ENCODE results near the gene ABCC10.
"Not testable (repeated sequence)": the region's sequence is repeated elsewhere in the genome, so short reads cannot be mapped to it uniquely, and the experiment has no call there.

The ABCC10 gene

DNA sequence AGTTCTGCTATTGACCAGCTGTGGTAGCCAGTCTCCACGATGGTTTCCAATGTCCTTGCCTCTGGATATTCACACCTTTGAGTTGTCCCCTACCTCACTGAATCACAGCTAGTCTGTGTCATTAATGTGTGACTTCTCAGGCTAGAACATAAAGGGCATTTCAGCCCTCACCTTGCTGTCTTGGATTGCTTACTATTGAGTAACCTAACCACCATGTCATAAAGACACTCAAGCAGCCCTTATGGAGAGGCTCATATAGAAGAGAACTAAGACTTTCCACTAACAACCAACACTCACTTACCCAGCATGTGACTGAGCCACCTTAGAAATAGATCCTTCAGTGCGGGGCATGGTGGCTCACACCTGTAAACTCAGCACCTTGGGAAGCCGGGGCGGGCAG is 19.1 kb upstream of the ABCC10 start:
- DNase-seq = no peak

DNA sequence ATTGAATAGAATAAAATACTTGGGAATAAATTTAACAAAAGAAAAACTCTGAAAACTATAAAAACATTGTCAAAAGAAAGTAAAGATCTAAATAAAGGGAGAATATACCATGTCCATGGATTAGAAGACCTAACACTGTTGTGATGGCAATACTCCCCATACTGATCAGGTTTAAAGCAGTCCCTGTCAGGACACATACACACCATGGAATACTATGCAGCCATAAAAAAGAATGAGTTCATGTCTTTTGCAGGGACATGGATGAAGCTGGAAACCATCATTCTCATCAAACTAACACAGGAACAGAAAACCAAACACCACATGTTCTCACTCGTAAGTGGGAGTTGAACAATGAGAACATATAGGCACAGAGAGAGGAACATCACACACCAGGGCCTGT is 16.6 kb upstream of the ABCC10 start:
- DNase-seq = not testable (repeated sequence)

DNA sequence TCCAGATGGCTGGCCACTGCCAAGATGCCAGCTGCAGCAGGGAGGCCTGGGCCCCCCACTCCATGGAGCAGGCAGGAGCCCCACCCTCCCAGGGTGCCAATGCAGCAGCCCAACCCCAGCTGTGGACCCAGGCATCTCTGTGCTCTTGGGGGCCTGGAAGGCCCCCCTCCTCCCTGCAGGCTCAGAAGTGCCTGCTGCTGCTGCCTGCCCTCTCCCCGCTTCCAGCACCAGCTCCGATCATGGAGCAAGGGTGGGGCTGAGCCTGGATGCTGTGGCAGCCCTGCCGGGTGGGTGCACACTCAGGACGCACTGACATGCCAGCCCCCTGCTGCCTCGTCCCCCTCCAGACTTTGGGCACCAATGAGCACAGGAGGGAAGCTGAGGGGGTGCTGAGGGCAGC is 14.8 kb upstream of the ABCC10 start:
- no peak for DNase-seq

DNA sequence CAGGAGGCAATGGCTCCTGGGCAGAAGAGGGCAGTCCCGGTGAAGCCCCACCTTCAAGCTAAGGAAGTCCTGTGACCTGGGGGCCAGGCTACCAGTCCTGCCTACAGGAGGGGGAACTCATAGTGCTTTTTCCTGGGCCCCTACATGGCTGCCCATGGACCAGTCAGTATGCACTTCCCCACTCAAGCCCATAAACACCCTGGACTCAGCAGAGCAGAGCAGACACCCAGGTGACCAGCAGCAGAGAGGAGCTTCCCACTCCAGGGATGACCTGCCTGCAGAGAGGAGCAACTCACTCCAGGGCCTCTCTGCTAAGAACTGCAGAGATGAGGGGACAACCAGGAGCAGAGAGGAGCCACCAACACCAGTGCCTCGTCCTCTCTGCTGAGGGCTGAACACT is 14.3 kb upstream of the ABCC10 start:
- no peak for DNase-seq

DNA sequence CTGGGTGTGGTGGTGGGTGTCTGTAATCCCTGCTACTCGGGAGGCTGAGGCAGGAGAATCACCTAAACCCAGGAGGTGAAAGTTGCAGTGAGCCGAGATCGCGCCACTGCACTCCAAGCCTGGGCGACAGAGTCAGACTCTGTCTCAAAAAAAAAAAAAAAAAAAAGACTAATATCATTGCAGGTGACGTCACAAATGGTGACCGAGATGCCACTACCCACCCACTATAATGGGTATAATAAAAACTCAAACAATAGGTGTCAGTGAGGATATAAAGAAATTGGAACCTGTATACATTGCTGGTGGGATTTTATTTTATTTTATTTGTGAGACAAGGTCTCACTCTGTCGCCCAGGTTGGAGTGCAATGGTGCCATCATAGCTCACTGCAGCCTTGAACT is 12.1 kb upstream of the ABCC10 start:
- not testable (repeated sequence) for DNase-seq

DNA sequence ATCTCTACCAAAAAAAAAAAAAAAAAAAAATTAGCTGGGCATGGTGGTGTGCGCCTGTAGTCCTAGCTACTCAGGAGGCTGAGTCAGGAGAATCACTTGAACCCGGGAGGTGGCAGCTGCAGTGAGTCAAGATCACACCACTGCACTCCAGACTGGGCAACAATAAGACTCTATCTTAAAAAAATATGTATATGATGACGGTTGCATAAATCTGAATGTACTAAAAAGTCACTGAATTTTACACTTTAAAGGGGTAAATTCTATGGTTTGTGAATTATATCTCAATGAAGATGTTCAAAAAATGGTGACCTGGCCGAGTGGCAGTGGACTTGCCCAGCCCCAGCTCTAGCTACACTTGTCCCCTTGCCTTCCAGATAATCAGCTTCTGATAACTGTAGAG is 10.4 kb upstream of the ABCC10 start:
- no peak for DNase-seq

DNA sequence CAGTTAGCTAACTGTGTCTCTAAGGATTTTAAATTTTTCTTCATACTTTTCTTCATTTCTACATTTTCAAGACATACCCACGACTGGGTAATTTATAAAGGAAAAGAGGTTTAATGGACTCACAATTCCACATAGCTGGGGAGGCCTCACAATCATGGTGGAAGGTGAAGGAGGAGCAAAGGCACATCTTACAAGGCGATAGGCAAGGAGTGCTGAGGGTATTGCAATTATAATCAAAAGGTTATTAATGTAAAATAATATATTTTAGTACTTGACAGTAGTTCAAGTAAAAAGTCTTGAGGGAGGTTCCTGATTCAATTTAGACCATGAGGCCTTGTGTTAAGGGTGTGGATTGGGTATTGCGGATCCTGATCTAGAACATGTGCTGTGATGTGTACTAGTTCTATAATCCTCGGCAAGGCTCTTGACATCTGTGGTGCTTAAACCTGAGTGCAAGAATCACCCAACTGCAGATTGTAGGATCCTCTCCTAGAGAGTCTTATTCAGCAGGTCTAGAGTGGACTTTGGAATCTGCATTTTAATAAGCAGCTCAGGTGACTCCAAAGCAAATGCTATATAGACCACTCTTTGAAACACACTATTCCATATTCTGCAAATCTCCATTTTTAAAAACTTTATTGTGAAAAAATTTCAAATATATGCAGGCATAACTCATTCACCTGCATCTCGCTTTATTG is 7.2 kb upstream of the ABCC10 start:
- no peak for DNase-seq

DNA sequence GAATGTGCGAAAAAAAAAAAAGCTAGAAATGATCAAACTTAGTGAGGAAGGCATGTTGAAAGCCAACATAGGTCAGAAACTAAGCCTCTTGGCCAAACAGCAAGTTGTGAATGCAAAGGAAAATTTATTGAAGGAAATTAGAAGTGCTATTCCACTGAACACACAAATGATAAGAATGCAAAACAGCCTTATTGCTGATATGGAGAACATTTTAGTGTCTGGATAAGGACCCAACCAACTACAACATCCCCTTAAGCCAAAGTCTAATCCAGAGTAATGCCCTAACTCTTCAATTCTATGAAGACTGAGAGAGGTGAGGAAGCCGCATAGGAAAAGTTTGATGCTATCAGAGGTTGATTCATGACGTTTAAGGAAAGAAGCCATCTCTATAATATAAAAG is 5.5 kb upstream of the ABCC10 start:
- no peak for DNase-seq

DNA sequence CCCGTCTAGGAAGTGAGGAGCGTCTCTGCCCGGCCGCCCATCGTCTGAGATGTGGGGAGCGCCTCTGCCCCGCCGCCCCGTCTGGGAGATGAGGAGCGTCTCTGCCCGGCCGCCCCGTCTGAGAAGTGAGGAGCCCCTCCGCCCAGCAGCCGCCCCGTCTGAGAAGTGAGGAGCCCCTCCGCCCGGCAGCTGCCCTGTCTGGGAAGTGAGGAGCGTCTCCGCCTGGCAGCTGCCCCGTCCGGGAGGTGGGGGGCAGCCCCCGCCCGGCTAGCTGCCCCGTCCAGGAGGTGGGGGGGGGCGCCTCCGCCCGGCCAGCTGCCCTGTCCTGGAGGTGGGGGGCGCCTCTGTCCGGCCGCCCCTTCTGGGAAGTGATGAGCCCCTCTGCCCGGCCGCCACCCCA is 2.3 kb upstream of the ABCC10 start:
- DNase-seq = not testable (repeated sequence)

DNA sequence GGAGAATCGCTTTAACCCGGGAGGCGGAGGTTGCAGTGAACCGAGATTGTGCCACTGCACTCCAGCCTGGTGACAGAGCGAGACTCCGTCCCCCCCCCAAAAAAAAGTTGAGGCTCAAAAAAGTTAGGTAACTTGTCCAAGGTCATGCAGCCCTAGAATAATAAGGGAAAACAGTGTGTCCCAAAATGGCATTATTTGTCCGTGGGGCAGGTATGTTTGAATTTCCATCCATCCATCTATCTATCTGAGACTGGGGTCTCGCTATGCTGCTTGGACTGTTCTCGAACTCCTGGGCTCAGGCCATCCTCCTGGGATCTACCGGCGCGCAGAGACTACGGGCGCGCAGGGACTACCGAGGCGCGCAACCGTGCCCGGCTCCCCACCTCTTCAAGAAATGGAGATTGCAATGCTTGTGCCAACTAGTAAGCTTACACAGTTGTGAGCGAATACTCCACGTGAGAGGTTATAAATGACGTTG is 374 bp upstream of the ABCC10 start:
- no peak for DNase-seq

DNA sequence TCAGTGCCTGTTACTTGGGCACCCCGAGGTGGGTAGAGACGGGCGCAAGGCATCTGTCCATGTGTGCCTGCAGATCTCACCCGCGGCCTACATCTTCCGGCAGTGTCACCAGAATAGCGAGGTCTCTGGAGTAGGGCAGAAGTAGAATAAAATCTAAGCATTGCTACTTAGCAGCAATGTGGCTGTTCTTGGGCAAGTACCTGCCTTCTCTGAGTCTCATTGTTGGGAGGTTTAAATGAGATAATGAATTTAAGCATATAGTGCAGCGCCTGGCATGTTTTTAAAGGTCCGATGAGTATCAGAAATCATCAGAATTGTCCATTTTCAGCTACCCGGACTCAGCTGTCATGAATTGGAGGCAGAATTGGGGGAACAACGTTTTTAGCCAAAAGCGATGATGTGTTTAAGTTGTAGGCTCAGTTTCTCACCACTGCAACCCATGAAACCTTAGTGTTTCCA is 800 bp downstream of the ABCC10 start:
- DNase-seq = no peak

DNA sequence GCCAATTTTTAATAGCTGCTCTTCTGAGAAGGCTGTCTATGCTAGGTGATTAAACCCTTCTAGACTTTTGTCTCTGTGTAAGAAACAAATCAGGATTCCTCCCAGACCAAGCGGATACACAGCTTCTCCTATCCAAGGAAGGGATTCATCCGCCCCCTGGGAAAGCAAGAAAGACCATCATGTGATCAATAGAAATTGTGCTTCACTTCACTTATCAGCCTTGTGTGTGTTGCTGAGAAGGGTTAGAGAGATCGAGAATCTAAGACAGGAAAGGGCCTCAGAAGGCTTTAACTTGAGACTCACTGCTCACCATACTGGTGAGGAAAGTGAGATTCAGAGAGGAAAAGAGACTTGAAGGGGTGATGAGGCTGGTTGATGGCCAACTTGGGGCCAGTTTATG is 1.5 kb downstream of the ABCC10 start:
- DNase-seq = no peak

DNA sequence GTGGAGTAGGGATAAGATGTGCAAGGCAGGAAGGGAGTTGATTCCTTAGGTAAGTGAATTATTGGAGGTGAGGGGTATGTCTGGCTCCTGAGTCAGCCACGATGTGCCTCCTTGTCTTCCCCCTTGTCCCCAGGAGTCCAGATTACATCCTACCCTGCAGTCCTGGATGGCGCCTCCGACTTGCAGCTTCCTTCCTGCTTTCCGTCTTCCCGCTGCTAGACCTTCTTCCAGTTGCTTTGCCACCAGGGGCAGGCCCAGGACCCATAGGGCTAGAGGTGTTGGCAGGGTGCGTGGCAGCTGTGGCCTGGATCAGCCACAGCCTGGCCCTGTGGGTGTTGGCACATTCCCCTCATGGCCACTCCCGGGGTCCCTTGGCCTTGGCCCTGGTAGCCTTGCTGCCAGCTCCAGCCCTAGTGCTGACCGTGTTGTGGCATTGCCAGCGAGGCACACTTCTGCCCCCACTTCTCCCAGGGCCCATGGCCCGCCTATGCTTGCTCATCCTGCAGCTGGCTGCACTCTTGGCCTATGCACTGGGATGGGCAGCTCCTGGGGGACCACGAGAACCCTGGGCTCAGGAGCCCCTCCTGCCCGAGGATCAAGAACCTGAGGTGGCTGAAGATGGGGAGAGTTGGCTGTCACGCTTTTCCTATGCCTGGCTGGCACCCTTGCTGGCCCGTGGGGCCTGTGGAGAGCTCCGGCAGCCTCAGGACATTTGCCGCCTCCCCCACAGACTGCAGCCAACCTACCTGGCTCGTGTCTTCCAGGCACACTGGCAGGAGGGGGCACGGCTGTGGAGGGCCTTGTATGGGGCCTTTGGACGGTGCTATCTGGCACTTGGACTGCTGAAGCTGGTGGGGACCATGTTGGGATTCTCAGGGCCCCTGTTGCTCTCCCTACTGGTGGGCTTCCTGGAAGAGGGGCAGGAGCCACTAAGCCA is 4.9 kb downstream of the ABCC10 start:
- no peak for DNase-seq

DNA sequence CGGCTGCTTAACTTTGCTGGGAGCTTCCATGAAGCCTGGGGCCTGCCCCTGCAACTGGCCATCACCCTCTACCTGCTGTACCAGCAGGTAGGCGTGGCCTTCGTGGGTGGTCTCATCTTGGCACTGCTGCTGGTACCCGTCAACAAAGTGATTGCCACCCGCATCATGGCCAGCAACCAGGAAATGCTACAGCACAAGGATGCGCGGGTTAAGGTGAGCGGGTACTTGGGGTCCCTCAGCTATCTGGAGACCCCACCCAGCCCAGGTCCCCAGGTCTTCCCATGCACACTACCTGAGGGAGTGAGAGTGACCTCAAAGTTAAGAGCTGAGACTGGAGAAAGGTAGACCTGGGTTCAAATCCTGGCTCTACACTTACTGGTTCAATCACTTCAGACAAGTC is 5.8 kb downstream of the ABCC10 start:
- DNase-seq = no peak

DNA sequence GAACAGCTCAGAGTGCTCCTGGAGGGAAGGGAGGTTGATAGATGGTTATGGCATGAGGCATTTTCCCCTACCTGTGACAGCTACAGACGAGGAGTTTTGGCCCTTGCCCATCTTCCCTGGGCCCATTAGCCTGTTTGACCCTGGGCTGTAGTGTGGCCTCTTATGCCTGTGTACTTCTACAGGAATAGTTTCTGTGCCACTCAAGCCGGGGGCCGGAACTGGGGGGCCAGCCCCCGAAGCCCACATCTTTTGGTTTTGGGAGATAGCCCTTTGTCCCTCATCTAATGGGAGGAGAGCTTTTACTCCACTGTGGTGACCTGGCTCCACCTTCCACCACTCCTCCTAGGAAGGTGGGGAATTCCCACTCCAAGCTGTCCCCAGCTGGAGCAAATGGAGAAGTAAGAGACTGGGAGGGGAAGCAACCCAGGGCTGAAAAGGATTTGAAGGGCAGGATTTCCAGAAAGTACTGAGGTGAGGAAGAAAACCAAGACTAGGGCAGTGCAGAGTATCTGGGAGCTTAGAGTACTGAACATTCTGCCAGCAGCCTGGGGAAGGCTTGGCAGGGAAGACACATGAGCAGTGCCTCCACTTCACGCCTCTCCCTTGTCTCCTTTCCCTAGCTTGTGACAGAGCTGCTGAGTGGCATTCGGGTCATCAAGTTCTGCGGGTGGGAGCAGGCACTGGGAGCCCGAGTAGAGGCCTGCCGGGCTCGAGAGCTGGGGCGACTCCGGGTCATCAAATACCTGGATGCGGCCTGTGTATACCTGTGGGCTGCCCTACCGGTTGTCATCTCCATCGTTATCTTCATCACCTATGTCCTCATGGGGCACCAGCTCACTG is 6.9 kb downstream of the ABCC10 start:
- DNase-seq = no peak

DNA sequence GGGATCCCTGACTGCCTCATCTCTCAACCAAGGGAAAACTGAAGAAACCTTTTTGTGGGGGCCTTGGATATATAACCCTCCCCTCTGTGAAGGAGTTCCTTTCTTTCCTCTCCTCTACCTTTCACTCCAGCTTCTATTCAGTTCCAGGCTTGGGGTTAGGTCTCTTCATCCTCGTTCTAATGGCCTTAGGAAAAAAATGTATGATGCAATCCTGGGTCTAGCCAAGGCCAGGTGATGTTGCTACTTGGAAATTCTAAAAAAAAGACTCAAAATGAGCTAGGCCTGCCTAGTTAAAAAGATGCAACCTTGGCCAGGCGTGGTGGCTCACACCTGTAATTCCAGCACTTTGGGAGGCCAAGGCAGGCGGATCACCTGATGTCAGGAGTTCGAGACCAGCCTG is 7.6 kb downstream of the ABCC10 start:
- DNase-seq = no peak

DNA sequence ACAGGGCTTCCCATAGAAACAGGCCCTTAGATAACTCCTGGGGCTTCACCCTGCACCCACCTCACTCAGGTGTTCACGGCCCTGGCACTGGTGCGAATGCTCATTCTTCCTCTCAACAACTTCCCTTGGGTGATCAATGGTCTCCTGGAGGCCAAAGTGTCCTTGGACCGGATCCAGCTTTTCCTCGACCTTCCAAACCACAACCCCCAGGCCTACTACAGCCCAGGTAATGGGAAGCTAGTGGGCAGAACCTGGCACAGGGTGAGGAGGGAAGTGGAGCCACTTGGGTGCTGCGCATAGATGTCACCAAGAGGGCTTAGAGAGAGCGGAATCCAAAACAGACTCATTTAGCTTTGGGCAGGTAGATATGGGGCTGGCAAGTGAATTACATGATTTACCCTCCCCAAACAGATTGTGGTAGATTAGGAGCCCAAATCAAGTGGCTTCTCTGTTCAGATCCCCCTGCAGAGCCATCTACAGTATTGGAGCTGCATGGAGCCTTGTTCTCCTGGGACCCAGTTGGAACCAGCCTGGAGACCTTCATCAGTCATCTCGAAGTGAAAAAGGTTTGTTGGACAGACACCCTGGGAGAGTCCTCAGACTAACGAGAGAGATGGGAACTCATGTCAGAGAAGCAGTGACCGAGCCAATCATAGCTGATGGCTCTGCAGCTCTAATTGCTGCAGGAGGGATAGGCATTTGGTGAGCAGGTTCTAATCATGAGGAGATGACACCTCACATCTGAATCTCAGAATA is 8.5 kb downstream of the ABCC10 start:
- DNase-seq = no peak

DNA sequence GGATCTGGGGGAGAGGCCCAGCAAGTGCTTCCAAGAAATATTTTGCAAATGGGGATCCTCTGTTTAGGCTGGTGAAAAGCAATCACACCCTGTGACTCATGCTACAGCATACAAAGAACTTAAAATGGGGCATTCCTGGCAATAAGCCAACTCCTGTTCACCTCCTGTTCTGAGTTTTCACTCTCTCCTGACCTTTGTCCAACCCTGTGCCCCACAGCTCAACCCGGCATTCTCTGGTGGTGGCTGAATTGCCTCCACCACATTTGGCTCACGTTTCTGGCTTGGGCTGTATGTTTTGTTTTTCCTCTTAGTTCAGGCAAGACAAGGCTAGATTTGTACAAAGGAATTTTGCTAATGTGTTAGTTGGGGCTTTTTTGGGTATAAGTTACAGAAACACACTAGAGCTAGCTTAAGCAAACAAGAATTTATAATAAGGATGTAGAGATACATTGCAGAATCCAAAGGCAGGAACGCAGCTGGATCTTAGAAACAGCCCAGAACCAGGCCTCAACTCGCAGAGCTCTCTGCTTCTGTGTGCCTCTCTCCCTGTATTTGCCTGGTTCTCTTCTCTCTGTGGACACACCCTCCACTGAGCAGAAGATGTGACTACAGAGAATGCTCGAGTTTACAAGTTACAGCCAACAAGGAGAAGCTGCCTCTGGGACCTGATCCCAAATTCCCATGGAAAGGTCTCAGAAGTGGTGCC is 9.4 kb downstream of the ABCC10 start:
- no peak for DNase-seq

DNA sequence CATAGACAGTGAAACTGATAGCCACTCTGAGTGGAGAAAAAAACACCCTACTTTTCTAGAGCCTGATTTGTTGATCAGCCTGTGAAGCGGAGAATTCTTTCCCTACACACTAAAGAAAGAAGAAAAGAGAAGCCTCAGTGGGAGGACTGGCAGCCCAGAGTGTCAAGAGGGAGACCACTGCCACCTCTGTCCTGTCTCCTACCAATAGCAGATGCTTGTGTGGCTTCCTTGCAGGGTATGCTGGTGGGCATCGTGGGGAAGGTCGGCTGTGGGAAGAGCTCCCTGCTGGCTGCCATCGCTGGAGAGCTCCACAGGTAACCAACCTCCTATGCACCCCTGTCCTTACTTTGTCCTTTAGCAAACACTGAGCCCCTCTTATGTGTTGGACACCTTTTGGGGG is 10.4 kb downstream of the ABCC10 start:
- no peak for DNase-seq

DNA sequence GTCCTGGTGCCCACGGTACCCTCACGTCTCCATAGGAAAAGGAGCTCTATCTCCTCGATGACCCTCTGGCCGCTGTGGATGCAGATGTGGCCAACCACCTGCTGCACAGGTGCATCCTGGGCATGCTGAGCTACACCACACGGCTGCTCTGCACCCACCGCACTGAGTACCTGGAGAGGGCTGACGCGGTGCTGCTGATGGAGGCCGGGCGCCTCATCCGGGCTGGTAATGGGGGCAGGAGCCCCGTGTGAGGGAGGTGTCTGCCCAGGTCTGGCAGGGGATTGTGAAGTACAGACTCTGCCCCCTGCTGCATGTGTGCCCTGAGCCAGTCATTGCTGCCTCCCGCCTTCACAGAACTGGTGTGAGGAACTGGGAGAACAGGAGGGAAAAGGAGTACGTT is 15.6 kb downstream of the ABCC10 start:
- DNase-seq = no peak

DNA sequence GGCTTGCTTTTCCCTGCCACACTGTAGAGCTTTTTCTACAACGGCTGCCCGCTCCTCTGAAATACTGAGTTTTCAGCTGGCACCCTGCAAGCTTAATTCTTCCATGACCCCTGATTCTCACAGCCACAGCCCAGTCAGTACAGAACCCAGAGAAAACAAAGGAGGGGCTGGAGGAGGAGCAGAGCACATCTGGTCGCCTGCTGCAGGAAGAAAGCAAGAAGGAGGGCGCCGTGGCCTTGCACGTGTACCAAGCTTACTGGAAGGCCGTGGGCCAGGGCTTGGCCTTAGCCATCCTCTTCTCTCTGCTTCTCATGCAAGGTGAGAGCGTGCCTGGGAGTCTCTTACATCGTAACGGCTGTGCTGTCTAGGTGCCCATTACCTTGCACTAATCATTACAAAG is 16.7 kb downstream of the ABCC10 start:
- no peak for DNase-seq

DNA sequence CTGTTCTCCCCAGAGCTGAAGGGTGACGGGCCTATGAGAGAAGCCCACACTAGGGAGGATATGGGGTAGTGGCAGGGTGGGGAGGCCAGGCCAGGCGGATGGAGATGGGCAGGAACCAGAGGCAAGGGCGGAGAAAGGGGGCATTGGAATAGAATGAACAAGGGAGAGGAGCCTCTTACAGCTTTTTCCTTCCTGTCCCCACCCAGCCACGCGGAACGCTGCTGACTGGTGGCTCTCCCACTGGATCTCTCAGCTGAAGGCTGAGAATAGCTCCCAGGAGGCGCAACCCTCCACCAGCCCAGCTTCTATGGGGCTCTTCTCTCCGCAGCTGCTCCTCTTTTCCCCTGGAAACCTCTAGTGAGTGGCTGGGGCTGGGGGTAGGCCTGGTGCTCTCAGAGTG is 17.2 kb downstream of the ABCC10 start:
- no peak for DNase-seq

Data from CD4-positive, alpha-beta T cell treated with Interleukin-6 for 4 hours (primary cell).